GM21528 (cell line): ENCODE data around the gene GPR27.
A peak's percentile ranks its signal among the peaks of the same experiment; 100 is the strongest.

Source experiments
- ATAC-seq: cut with Tn5 transposase; IDR thresholded peaks from one replicate; pipeline ENCODE4 v1.9.1; 2021; ENCODE audit warnings: mild to moderate bottlenecking, moderate library complexity; ENCODE audit not compliant: unreplicated experiment, low FRiP score

The GPR27 gene

GRCh38 chr3:71753701-71754609 lies at the start of gene GPR27:
GPR27 (plus strand) TSS chr3:71753855; CDS start chr3:71754050, 195 bp downstream.
- no peak for ATAC-seq

- ATAC-seq = no peak
These were observed 48.7 kb upstream of the GPR27 start for GRCh38 chr3:71704915-71705314.

- ATAC-seq = no peak
These were observed 48.0 kb upstream of the GPR27 start for GRCh38 chr3:71705681-71706080.

GRCh38 chr3:71707595-71707994 lies 46.1 kb upstream of the GPR27 start:
- no peak for ATAC-seq

- ATAC-seq = no peak
These were observed 45.1 kb upstream of the GPR27 start for GRCh38 chr3:71708476-71709105.

- ATAC-seq = no peak
These were observed 43.6 kb upstream of the GPR27 start for GRCh38 chr3:71709908-71710511.

GRCh38 chr3:71710906-71711494 lies 42.7 kb upstream of the GPR27 start:
- ATAC-seq = peak; percentile 63

- no peak for ATAC-seq
These were observed 40.6 kb upstream of the GPR27 start for GRCh38 chr3:71713041-71713440.

- ATAC-seq = no peak
These were observed 39.1 kb upstream of the GPR27 start for GRCh38 chr3:71714595-71714994.

- no peak for ATAC-seq
These were observed 35.6 kb upstream of the GPR27 start for GRCh38 chr3:71718072-71718471.

GRCh38 chr3:71721002-71721401 lies 32.7 kb upstream of the GPR27 start:
- no peak for ATAC-seq

GRCh38 chr3:71721651-71722157 lies 32.0 kb upstream of the GPR27 start:
- no peak for ATAC-seq

GRCh38 chr3:71722693-71723092 lies 31.0 kb upstream of the GPR27 start:
- no peak for ATAC-seq

- no peak for ATAC-seq
These were observed 30.0 kb upstream of the GPR27 start for GRCh38 chr3:71723452-71724170.

- ATAC-seq = no peak
These were observed 29.5 kb upstream of the GPR27 start for GRCh38 chr3:71724171-71724453.

GRCh38 chr3:71724584-71725270 lies 28.9 kb upstream of the GPR27 start:
- ATAC-seq = peak; percentile 48

GRCh38 chr3:71725271-71725991 lies 28.2 kb upstream of the GPR27 start, which contains the start of gene EIF4E3:
EIF4E3 (minus strand) TSS chr3:71725402; CDS start chr3:71725367, 35 bp downstream.
- ATAC-seq = peak; percentile 49

GRCh38 chr3:71726146-71726545 lies 27.5 kb upstream of the GPR27 start:
- no peak for ATAC-seq
